CD14-positive monocyte (primary cell): ENCODE measurements around the gene AXIN1. TPM values are rescaled to one million over a fixed set of nuclear protein-coding genes. Genes with fewer than 3 reads are reported as not detected.

Experiments used
- DNase-seq, 3 donors: peaks; one replicate each; pipeline ENCODE4 v3.0.0-alpha.2; 2011 to 2022
- H2AFZ ChIP-seq: 2 replicates; pipeline ENCODE4 v1.6.0; 2012; ENCODE audit warnings: mild to moderate bottlenecking, low read depth, low read length, inconsistent platforms; ENCODE audit not compliant: insufficient read depth, poor library complexity, severe bottlenecking
- H3K27ac ChIP-seq, 2 donors: 1 replicate in 1 of 2; 2 replicates in 1 of 2; pipeline ENCODE4 v1.5.1; 2012 to 2013; ENCODE audit warnings: low read length in 2 of 2, control low read depth in 1 of 2, inconsistent platforms in 1 of 2, low read depth in 1 of 2, mild to moderate bottlenecking in 1 of 2
- H3K27me3 ChIP-seq, 2 donors: one replicate each; pipeline versions ENCODE4 v1.6.0 to v1.6.1; 2011 to 2013; ENCODE audit warnings: low read length in 2 of 2; ENCODE audit not compliant: control insufficient read depth in 2 of 2, insufficient read depth in 2 of 2
- H3K36me3 ChIP-seq, 2 donors: replicated peaks in 1 of 2; 1 replicate in 1 of 2; 2 replicates in 1 of 2; pipeline versions ENCODE4 v1.5.1 to v1.6.1; 2012 to 2013; ENCODE audit warnings: low read length in 2 of 2, control low read depth in 1 of 2, inconsistent platforms in 1 of 2, mild to moderate bottlenecking in 1 of 2; ENCODE audit not compliant: insufficient read depth in 2 of 2, control insufficient read depth in 1 of 2
- H3K4me1 ChIP-seq, 2 donors: 1 replicate in 1 of 2; 2 replicates in 1 of 2; pipeline versions ENCODE4 v1.5.1 to v1.6.1; 2012 to 2013; ENCODE audit warnings: low read length in 2 of 2, control low read depth in 1 of 2, inconsistent platforms in 1 of 2, mild to moderate bottlenecking in 1 of 2, moderate library complexity in 1 of 2; ENCODE audit not compliant: insufficient read depth in 2 of 2, control insufficient read depth in 1 of 2
- H3K4me2 ChIP-seq: replicated peaks from 2 replicates; pipeline ENCODE3; 2012; ENCODE audit warnings: low read length, moderate library complexity, mild to moderate bottlenecking; ENCODE audit not compliant: poor library complexity, severe bottlenecking; ENCODE audit errors: extremely low read depth
- H3K4me3 ChIP-seq, 3 experiments: fragments of 200-600 bp in 1 of 3; sonication (generic) in 1 of 3; replicated peaks in 1 of 3; 1 replicate in 2 of 3; 2 replicates in 1 of 3; pipeline ENCODE4 v1.5.1; 2011 to 2013; ENCODE audit warnings: low read length in 3 of 3, mild to moderate bottlenecking in 3 of 3, control low read depth in 2 of 3, low read depth in 2 of 3, inconsistent platforms in 1 of 3, moderate library complexity in 1 of 3
- H3K79me2 ChIP-seq: 2 replicates; pipeline ENCODE4 v1.6.0; 2012; ENCODE audit warnings: mild to moderate bottlenecking, control low read depth, inconsistent platforms, low read length, moderate library complexity; ENCODE audit not compliant: insufficient read depth
- H3K9ac ChIP-seq: 2 replicates; pipeline ENCODE4 v1.6.0; 2017; ENCODE audit warnings: low read length, mild to moderate bottlenecking; ENCODE audit not compliant: insufficient read depth, poor library complexity, severe bottlenecking
- H3K9me3 ChIP-seq, 2 donors: replicated peaks in 1 of 2; 1 replicate in 1 of 2; 2 replicates in 1 of 2; pipeline versions ENCODE4 v1.5.1 to v1.6.1; 2012 to 2013; ENCODE audit warnings: low read length in 2 of 2, control low read depth in 1 of 2; ENCODE audit not compliant: control insufficient read depth in 1 of 2, insufficient read depth in 1 of 2
- H4K20me1 ChIP-seq: 2 replicates; pipeline ENCODE4 v1.6.0; 2012; ENCODE audit warnings: mild to moderate bottlenecking, low read length, control low read depth, moderate library complexity; ENCODE audit not compliant: insufficient read depth
- H3K27ac Mint-ChIP-seq, 7 donors: one replicate each; pipeline ENCODE4 v1.8.0; 2020; ENCODE audit warnings: mild to moderate bottlenecking in 7 of 7, mixed read lengths in 7 of 7, moderate library complexity in 6 of 7, inconsistent platforms in 2 of 7
- H3K27me3 Mint-ChIP-seq, 3 donors: one replicate each; pipeline ENCODE4 v1.8.0; 2021 to 2022; ENCODE audit warnings: low read depth in 3 of 3, mild to moderate bottlenecking in 3 of 3, mixed read lengths in 3 of 3, moderate library complexity in 3 of 3, inconsistent platforms in 1 of 3
- H3K36me3 Mint-ChIP-seq, 2 donors: one replicate each; pipeline ENCODE4 v1.8.0; 2020; ENCODE audit warnings: mixed read lengths in 2 of 2, inconsistent platforms in 1 of 2, mild to moderate bottlenecking in 1 of 2
- H3K4me1 Mint-ChIP-seq: one replicate; pipeline ENCODE4 v1.8.0; 2020; ENCODE audit warnings: mild to moderate bottlenecking, mixed read lengths
- H3K4me3 Mint-ChIP-seq, 2 donors: one replicate each; pipeline ENCODE4 v1.8.0; 2020; ENCODE audit warnings: mild to moderate bottlenecking in 2 of 2, mixed read lengths in 2 of 2, moderate library complexity in 1 of 2
- H3K9me3 Mint-ChIP-seq, 7 donors: one replicate each; pipeline ENCODE4 v1.8.0; 2020 to 2022; ENCODE audit warnings: mixed read lengths in 7 of 7, mild to moderate bottlenecking in 6 of 7, moderate library complexity in 6 of 7, inconsistent platforms in 2 of 7
- WGBS: methylation state at CpG from one replicate; pipeline ENCODE4 v1.1.5; 2013; ENCODE audit warnings: missing lambda C conversion rate; ENCODE audit not compliant: insufficient coverage; 5-methylcytosine and 5-hydroxymethylcytosine counted together
- intact Hi-C, 2 donors: fragments of 100-400 bp; cut with micrococcal nuclease; formaldehyde crosslinking; loops; one replicate each; pipeline versions ENCODE4 v1.15.0 to v1.15.1; 2023
- polyA plus RNA-seq, 3 donors: library from polyadenylated mRNA; depleted of rRNA in 1 of 3; unstranded in 2 of 3; stranded (reverse) in 1 of 3; fragments of 300-500 nt in 2 of 3; fragments of >200 nt in 1 of 3; fragmentation: Illumina TruSeq in 2 of 3; gene quantifications; 1 replicate in 2 of 3; 2 replicates in 1 of 3; pipeline ENCODE4 v1.2.3, GENCODE V29; 2012 to 2021
- TF ChIP-seq, protein P1 (sequence below): fragments of 200-600 bp; IDR thresholded peaks from one replicate; pipeline ENCODE4 v1.8.0; 2022; ENCODE audit warnings: antibody characterized with exemption, mild to moderate bottlenecking

AXIN1 gene
- polyA plus RNA-seq, 3 donors, result 0.30 to 20.9 (median 0.74) TPM

DNA sequence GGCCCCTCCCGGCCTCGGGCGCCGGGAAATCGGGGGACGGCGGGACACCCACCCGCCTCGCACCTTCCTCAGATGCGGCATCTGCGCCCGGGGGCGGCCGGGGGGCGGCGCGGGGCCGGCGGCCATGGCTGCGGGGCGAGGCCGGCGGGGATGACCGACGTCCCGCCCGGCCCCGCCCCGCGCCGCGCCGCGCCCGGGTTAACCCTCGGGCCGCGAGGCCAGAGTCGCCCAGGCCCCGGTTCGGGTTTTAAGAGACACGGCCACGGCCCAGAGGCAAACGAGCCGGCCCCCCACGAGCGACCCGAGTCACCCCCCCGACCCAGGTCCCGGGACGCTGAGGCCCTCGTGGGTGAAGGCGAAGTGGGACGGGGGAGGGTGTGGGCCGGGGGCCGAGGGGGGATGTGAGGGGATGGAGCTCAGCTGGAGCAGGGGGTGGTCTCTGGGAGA is 76.7 kb downstream of the AXIN1 start, which contains the start of gene RGS11:
RGS11 (minus strand) TSS at position 159 of the 447 bp plus-strand sequence; CDS start at position 126, 33 bp downstream.
- H3K36me3 Mint-ChIP-seq, result no peaks in the 10 kb centered on the region
- Histone ChIP-seq H4K20me1 (no peaks in the 10 kb centered on the region), H3K79me2 (no peaks in the 10 kb centered on the region), H3K4me3 (no peak within 1 kb of the TSS), H3K27me3 (peaks cover 9 to 46% of the 10 kb centered on the region in 2 donors), H3K9me3 (peaks cover 0 to 4% of the 10 kb centered on the region in 2 donors), H3K27ac (no peak within 1 kb of the TSS), H2AFZ (no peak within 1 kb of the TSS), H3K4me2 (peak within 1 kb of the TSS; percentile 34), H3K9ac (no peak within 1 kb of the TSS), H3K4me1 (peaks cover 3 to 6% of the 10 kb centered on the region in 2 donors), H3K36me3 (no peaks in the 10 kb centered on the region)
- H3K4me3 Mint-ChIP-seq, result peak within 1 kb of the TSS; percentile 31 to 78
- H3K4me1 Mint-ChIP-seq, result peaks cover 2% of the 10 kb centered on the region
- 4% methylated on average over 41 of the region's 56 CpGs for WGBS
- peaks cover 33 to 65% (median 55%) of the 10 kb centered on the region in 3 donors for H3K27me3 Mint-ChIP-seq
- no peak for DNase-seq
- TF ChIP-seq, protein P1, sequence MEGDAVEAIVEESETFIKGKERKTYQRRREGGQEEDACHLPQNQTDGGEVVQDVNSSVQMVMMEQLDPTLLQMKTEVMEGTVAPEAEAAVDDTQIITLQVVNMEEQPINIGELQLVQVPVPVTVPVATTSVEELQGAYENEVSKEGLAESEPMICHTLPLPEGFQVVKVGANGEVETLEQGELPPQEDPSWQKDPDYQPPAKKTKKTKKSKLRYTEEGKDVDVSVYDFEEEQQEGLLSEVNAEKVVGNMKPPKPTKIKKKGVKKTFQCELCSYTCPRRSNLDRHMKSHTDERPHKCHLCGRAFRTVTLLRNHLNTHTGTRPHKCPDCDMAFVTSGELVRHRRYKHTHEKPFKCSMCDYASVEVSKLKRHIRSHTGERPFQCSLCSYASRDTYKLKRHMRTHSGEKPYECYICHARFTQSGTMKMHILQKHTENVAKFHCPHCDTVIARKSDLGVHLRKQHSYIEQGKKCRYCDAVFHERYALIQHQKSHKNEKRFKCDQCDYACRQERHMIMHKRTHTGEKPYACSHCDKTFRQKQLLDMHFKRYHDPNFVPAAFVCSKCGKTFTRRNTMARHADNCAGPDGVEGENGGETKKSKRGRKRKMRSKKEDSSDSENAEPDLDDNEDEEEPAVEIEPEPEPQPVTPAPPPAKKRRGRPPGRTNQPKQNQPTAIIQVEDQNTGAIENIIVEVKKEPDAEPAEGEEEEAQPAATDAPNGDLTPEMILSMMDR, result no peak
- H3K27ac Mint-ChIP-seq, result no peak within 1 kb of the TSS
- peaks cover 0 to 5% (median 4%) of the 10 kb centered on the region in 7 donors for H3K9me3 Mint-ChIP-seq
- intact Hi-C loops, result no loop called here

DNA sequence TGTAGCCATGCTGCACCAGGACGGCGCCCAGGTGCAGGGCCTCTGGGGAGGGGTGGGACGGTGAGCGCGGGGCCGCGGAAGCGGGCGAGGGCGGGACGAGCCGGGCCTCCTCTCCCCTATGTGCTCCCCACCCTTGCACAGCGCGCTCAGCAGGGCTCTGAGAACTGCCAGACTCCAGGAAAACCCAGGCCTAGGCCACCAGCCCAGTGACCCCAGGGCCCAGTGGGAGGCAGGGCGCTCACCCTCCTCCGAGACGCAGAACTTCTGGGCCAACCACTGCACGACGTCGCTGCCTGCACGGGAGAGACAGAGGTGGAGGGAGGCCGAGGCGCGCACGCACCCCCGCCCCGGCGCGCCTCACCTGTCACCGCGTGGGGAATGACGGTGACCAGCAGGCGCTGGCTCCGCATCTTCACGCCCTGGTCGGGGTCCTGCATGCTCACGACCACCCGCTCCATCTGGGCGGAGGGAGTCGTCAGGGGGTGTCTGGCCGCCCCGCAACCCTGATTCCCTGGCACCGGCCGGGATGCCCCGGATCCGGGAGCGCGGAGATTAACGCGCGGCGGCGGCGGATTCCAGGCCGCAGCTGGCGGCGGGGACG is 77.4 kb downstream of the AXIN1 start:
- Histone ChIP-seq H3K36me3 (no peaks in the 10 kb centered on the region), H3K9me3 (peaks cover 0 to 4% of the 10 kb centered on the region in 2 donors), H3K27ac (no peak overlapping the region), H3K4me1 (peaks cover 3 to 6% of the 10 kb centered on the region in 2 donors), H3K79me2 (no peaks in the 10 kb centered on the region), H3K4me3 (no peak overlapping the region), H4K20me1 (no peaks in the 10 kb centered on the region), H3K9ac (no peak overlapping the region), H3K4me2 (peak overlapping the region; percentile 33), H3K27me3 (peaks cover 9 to 44% of the 10 kb centered on the region in 2 donors), H2AFZ (no peak overlapping the region)
- TF ChIP-seq, protein P1, result no peak
- H3K4me1 Mint-ChIP-seq, result peaks cover 2% of the 10 kb centered on the region
- H3K27ac Mint-ChIP-seq, result no peak overlapping the region
- DNase-seq, result no peak
- peak overlapping the region in 1 of 2 donors; percentile 78 for H3K4me3 Mint-ChIP-seq
- intact Hi-C loops, result no loop called here
- H3K36me3 Mint-ChIP-seq, result no peaks in the 10 kb centered on the region
- peaks cover 0 to 5% (median 4%) of the 10 kb centered on the region in 7 donors for H3K9me3 Mint-ChIP-seq
- H3K27me3 Mint-ChIP-seq, result peaks cover 32 to 64% (median 54%) of the 10 kb centered on the region in 3 donors
- 4% methylated on average over 53 of the region's 58 CpGs for WGBS
